Mesenchymal stem cell (in vitro differentiated cells and primary cell): ENCODE measurements around the gene TP53I13.

Source experiments
- DNase-seq: peaks from one replicate; pipeline ENCODE4 v3.0.0-alpha.2; 2013
- H2AFZ ChIP-seq: one replicate; pipeline ENCODE4 v1.6.1; 2013; ENCODE audit warnings: low read depth, mild to moderate bottlenecking, control low read depth, inconsistent platforms, low read length, moderate library complexity
- H2AK5ac ChIP-seq: 2 replicates; pipeline ENCODE4 v1.6.1; 2013; ENCODE audit warnings: low read length, moderate library complexity, mild to moderate bottlenecking, inconsistent platforms; ENCODE audit not compliant: severe bottlenecking
- H2BK120ac ChIP-seq: one replicate; pipeline ENCODE4 v1.6.1; 2013; ENCODE audit warnings: low read depth, mild to moderate bottlenecking, inconsistent platforms, low read length, moderate library complexity
- H2BK12ac ChIP-seq, 2 experiments: one replicate each; pipeline ENCODE4 v1.6.1; 2013; ENCODE audit warnings: inconsistent platforms in 2 of 2, low read length in 2 of 2, mild to moderate bottlenecking in 2 of 2, moderate library complexity in 2 of 2, control low read depth in 1 of 2
- H2BK15ac ChIP-seq: one replicate; pipeline ENCODE4 v1.6.1; 2013; ENCODE audit warnings: mild to moderate bottlenecking, low read depth, inconsistent platforms; ENCODE audit not compliant: poor library complexity, severe bottlenecking
- H2BK5ac ChIP-seq: 2 replicates; pipeline ENCODE4 v1.6.1; 2013; ENCODE audit warnings: low read depth, mild to moderate bottlenecking, low read length, control low read depth, inconsistent platforms; ENCODE audit not compliant: poor library complexity, severe bottlenecking
- H3K14ac ChIP-seq, 2 experiments: one replicate each; pipeline ENCODE4 v1.6.1; 2013; ENCODE audit warnings: inconsistent platforms in 2 of 2, low read length in 2 of 2, control low read depth in 1 of 2, mild to moderate bottlenecking in 1 of 2, moderate library complexity in 1 of 2
- H3K18ac ChIP-seq, 2 experiments: one replicate each; pipeline ENCODE4 v1.6.1; 2013; ENCODE audit warnings: inconsistent platforms in 2 of 2, low read length in 2 of 2, control low read depth in 1 of 2, low read depth in 1 of 2, mild to moderate bottlenecking in 1 of 2
- H3K23ac ChIP-seq, 2 experiments: one replicate each; pipeline ENCODE4 v1.6.1; 2013; ENCODE audit warnings: inconsistent platforms in 2 of 2, low read length in 2 of 2, mild to moderate bottlenecking in 2 of 2, moderate library complexity in 2 of 2, control low read depth in 1 of 2
- H3K27ac ChIP-seq: 2 replicates; pipeline ENCODE4 v1.5.1; 2013; ENCODE audit warnings: mild to moderate bottlenecking, moderate library complexity, low read length, control low read depth, inconsistent platforms; ENCODE audit not compliant: poor library complexity, severe bottlenecking
- H3K27me3 ChIP-seq, 2 experiments: 2 replicates each; pipeline versions ENCODE4 v1.6.1 to v1.7.0; 2013; ENCODE audit warnings: low read length in 2 of 2, mild to moderate bottlenecking in 2 of 2, moderate library complexity in 2 of 2, control low read depth in 1 of 2, inconsistent platforms in 1 of 2; ENCODE audit not compliant: control insufficient read depth in 1 of 2, insufficient read depth in 1 of 2
- H3K36me3 ChIP-seq, 2 experiments: 2 replicates each; pipeline versions ENCODE4 v1.6.1 to v1.7.0; 2013; ENCODE audit warnings: low read length in 2 of 2, control low read depth in 1 of 2, inconsistent platforms in 1 of 2, low read depth in 1 of 2, mild to moderate bottlenecking in 1 of 2; ENCODE audit not compliant: insufficient read depth in 2 of 2, control insufficient read depth in 1 of 2
- H3K4ac ChIP-seq, 2 experiments: one replicate each; pipeline ENCODE4 v1.6.1; 2013; ENCODE audit warnings: inconsistent platforms in 2 of 2, low read length in 2 of 2, mild to moderate bottlenecking in 2 of 2, moderate library complexity in 2 of 2, control low read depth in 1 of 2, low read depth in 1 of 2
- H3K4me1 ChIP-seq: 2 replicates; pipeline ENCODE4 v1.6.1; 2013; ENCODE audit warnings: low read depth, low read length, control low read depth; ENCODE audit not compliant: control insufficient read depth, insufficient read depth
- H3K4me2 ChIP-seq: 2 replicates; pipeline ENCODE4 v1.6.1; 2013; ENCODE audit warnings: low read length, mild to moderate bottlenecking, inconsistent platforms; ENCODE audit not compliant: poor library complexity, severe bottlenecking
- H3K4me3 ChIP-seq, 2 experiments: 2 replicates each; pipeline versions ENCODE4 v1.5.1 to v1.7.0; 2013; ENCODE audit warnings: low read length in 2 of 2, mild to moderate bottlenecking in 2 of 2, control low read depth in 1 of 2, low read depth in 1 of 2; ENCODE audit not compliant: insufficient read depth in 1 of 2
- H3K79me1 ChIP-seq: replicated peaks from 2 replicates; pipeline ENCODE4 v1.6.1; 2013; ENCODE audit warnings: mild to moderate bottlenecking, control low read depth, low read length, inconsistent platforms; ENCODE audit not compliant: poor library complexity, severe bottlenecking
- H3K9ac ChIP-seq: 2 replicates; pipeline ENCODE4 v1.7.0; 2013; ENCODE audit warnings: mild to moderate bottlenecking, low read length, moderate library complexity
- H3K9me3 ChIP-seq: 2 replicates; pipeline ENCODE4 v1.7.0; 2013; ENCODE audit warnings: mild to moderate bottlenecking, low read length; ENCODE audit not compliant: control insufficient read depth
- H4K8ac ChIP-seq: one replicate; pipeline ENCODE4 v1.6.1; 2013; ENCODE audit warnings: inconsistent platforms, mild to moderate bottlenecking, low read length, moderate library complexity
- H4K91ac ChIP-seq: one replicate; pipeline ENCODE4 v1.6.1; 2013; ENCODE audit warnings: mild to moderate bottlenecking, low read length, inconsistent platforms
- WGBS: methylation state at CpG from one replicate; pipeline ENCODE4 v1.1.7; 2013; ENCODE audit warnings: mixed read lengths; 5-methylcytosine and 5-hydroxymethylcytosine counted together

Gene TP53I13

DNA sequence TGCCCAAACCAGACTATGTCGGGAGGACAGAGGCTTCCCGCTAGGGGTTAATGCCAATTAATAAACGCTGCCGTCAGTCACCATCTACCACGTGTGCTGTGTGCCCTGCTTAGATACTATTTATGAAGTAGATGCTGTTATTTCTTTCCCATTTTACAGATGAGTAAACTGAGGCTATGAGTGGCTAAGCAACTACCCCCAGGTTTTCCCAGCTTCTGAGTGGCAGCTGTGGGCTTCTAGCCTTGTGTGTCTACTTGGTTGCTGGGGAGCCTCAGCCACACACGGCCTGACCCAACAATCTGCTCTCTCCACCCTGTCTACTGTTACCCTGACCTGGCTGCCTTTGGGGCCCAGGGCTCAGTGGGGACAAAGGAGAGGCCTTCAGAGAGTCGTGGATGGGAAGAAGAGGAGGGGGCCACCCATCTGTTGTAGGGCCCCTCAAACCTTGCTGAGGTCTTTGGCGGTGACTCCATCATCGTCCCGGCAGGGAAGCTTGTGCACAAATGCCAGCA, 13.8 kb downstream of the TP53I13 start:
- H3K27me3 ChIP-seq: no peaks in the 10 kb centered on the region
- H2BK5ac ChIP-seq: no peak overlapping the region
- peaks cover 37% of the 10 kb centered on the region for H3K4me1 ChIP-seq
- no peak overlapping the region for H2AFZ ChIP-seq
- no peak overlapping the region for H3K14ac ChIP-seq
- no peak overlapping the region for H3K9ac ChIP-seq
- peaks cover 54 to 62% of the 10 kb centered on the region in 2 experiments for H3K36me3 ChIP-seq
- H4K8ac ChIP-seq: no peak overlapping the region
- H2BK15ac ChIP-seq: no peak overlapping the region
- H3K4me3 ChIP-seq: no peak overlapping the region
- no peak overlapping the region for H2BK120ac ChIP-seq
- DNase-seq: no peak
- no peak overlapping the region for H3K18ac ChIP-seq
- peaks cover 42% of the 10 kb centered on the region for H3K79me1 ChIP-seq
- no peak overlapping the region for H3K4ac ChIP-seq
- H2AK5ac ChIP-seq: no peak overlapping the region
- 93% methylated on average over 10 of the region's 10 CpGs for WGBS
- no peak overlapping the region for H3K4me2 ChIP-seq
- H3K23ac ChIP-seq: no peak overlapping the region
- H3K9me3 ChIP-seq: no peaks in the 10 kb centered on the region
- no peak overlapping the region for H3K27ac ChIP-seq
- H2BK12ac ChIP-seq: no peak overlapping the region
- H4K91ac ChIP-seq: no peak overlapping the region

DNA sequence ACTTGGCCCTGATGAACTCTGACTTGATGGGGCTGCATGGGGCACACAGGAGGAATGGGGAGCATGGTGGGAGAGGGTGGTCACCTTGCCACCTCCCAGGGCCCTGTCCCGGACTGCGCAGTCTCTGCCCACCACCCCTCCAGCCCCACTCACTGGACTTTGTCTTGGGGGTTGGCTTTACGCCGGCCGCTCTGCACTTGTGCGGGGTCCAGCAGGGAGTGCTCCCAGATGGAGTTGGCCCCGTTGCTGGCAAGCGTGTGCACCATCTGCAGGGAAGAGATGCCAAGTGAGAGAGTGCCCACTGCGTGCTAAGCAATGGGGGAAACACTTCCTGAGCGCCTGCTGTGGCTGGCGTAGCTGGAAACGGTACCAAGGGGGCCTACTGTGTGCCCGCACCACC, 14.3 kb downstream of the TP53I13 start:
- WGBS: 96% methylated on average over 12 of the region's 13 CpGs
- Histone ChIP-seq H2BK15ac (no peak overlapping the region), H3K27ac (no peak overlapping the region), H3K4ac (no peak overlapping the region), H3K14ac (no peak overlapping the region), H4K8ac (no peak overlapping the region), H3K9ac (no peak overlapping the region), H3K79me1 (peaks cover 41% of the 10 kb centered on the region), H3K27me3 (no peaks in the 10 kb centered on the region), H2BK12ac (no peak overlapping the region), H2BK120ac (no peak overlapping the region), H2BK5ac (no peak overlapping the region), H3K18ac (no peak overlapping the region), H4K91ac (no peak overlapping the region), H3K23ac (no peak overlapping the region), H2AFZ (no peak overlapping the region), H3K36me3 (peaks cover 49 to 57% of the 10 kb centered on the region in 2 experiments), H3K4me1 (peaks cover 41% of the 10 kb centered on the region), H2AK5ac (no peak overlapping the region), H3K4me2 (no peak overlapping the region), H3K4me3 (no peak overlapping the region), H3K9me3 (no peaks in the 10 kb centered on the region)
- DNase-seq: no peak

DNA sequence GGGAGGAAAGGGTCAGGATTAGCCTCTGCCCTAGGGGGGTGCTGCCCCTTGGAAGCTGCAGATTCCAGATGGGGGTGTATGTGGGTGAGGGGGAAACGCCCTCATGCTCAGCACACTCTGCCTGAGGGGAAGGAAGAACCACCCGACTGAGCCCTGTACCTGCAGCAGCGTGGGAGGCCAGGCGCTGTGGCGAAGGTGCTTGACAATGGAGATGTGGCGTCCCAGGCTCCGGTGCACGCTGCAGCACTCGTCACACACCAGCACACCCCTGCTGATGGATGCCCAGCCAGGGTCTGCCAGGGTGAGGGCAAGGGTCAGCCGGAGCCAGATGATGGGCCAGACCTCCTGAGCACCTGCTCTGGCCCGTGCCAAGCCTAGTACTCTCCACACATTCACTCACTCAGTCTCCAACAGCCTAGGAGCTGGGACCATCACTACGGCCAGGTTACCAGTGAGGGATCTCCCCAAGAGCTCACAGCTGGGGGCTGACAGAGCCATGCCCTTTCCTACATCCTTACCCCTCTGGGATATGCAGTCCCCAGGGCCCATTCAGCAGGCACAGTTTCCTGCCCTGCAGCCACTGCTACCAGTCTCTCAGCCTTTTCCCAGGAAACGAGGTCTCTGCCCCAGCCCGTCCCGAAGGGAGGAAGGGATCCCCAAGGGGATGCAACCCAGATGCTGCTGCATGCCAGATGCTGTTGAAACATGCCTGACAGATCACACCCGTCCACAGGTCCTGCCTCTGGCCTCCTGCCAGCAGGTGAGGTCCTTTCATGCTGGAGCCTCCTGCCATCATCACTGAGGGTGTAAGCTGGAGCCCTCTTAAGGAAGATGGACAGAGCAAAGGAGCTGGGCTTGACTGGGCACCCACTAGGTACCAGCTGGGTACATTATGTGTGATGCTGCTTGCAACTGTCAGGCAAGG, 15.1 kb downstream of the TP53I13 start:
- Histone ChIP-seq H3K4me3 (no peak overlapping the region), H4K8ac (no peak overlapping the region), H2BK5ac (no peak overlapping the region), H3K4me2 (no peak overlapping the region), H3K4ac (no peak overlapping the region), H3K18ac (no peak overlapping the region), H3K79me1 (peaks cover 33% of the 10 kb centered on the region), H2BK15ac (no peak overlapping the region), H2BK120ac (no peak overlapping the region), H3K14ac (no peak overlapping the region), H2AFZ (no peak overlapping the region), H3K27ac (no peak overlapping the region), H3K4me1 (peaks cover 43% of the 10 kb centered on the region), H3K9me3 (no peaks in the 10 kb centered on the region), H3K9ac (no peak overlapping the region), H3K23ac (no peak overlapping the region), H2AK5ac (no peak overlapping the region), H3K27me3 (no peaks in the 10 kb centered on the region), H2BK12ac (no peak overlapping the region), H4K91ac (no peak overlapping the region), H3K36me3 (peaks cover 41 to 49% of the 10 kb centered on the region in 2 experiments)
- DNase-seq: no peak
- WGBS: 91% methylated on average over 15 of the region's 16 CpGs

DNA sequence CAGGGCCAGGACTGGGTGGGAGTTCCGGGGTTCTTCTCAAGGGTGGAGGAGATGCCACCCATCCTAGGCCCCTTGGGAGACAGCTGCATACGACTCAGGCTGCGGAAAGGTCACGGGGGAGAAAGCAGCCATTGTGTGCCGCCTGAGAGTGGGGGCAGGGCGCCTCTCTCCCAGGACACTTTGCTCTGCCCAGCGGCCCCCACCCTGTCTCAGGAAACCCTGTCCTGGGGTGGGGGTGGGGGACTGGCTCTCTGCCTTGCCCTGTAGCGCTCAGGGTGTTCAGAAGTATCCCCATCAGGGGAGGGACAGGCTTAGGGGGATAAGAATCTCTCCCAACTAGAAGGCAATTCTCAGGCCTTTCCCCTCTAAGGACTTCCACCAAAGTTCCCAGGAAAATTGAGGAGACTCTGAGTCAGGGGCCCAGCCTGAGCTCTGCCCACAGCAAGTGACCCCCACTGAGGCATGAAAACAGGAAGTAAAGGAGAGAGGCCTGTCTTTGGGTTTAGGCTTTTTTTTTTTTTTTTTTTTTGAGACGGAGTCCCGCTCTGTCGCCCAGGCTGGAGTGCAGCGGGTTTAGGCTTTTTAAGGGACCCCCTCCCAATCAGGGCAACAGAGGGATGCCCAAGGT, 16.1 kb downstream of the TP53I13 start:
- H4K91ac ChIP-seq: no peak overlapping the region
- no peak overlapping the region for H2BK120ac ChIP-seq
- peak overlapping the region; percentile 56 for H4K8ac ChIP-seq
- peak overlapping the region; percentile 12 for H3K27ac ChIP-seq
- 64% methylated on average over 12 of the region's 12 CpGs for WGBS
- H3K4ac ChIP-seq: no peak overlapping the region
- H3K79me1 ChIP-seq: peaks cover 26% of the 10 kb centered on the region
- peak overlapping the region; percentile 11 for H3K4me2 ChIP-seq
- H2AK5ac ChIP-seq: peak overlapping the region; percentile 10
- no peak overlapping the region for H3K4me3 ChIP-seq
- DNase-seq: no peak
- H3K9ac ChIP-seq: no peak overlapping the region
- H3K9me3 ChIP-seq: no peaks in the 10 kb centered on the region
- no peak overlapping the region for H2AFZ ChIP-seq
- H3K36me3 ChIP-seq: peaks cover 32 to 39% of the 10 kb centered on the region in 2 experiments
- no peak overlapping the region for H2BK15ac ChIP-seq
- H3K27me3 ChIP-seq: no peaks in the 10 kb centered on the region
- H2BK12ac ChIP-seq: no peak overlapping the region
- peak overlapping the region; percentile 18 to 45 for H3K18ac ChIP-seq
- peak overlapping the region in 1 of 2 experiments; percentile 52 for H3K23ac ChIP-seq
- H3K4me1 ChIP-seq: peaks cover 43% of the 10 kb centered on the region
- no peak overlapping the region for H3K14ac ChIP-seq
- H2BK5ac ChIP-seq: no peak overlapping the region
